WTC11 (cell line): ENCODE data around the gene TBL1X. TPM values are rescaled to one million over a fixed set of nuclear protein-coding genes. Genes with fewer than 3 reads are reported as not detected.

Source experiments
- ATAC-seq: fragments of 200-7000 bp; cut with Tn5 transposase; 2 replicates; pipeline ENCODE4 v1.10.0; 2021; ENCODE audit warnings: mild to moderate bottlenecking, moderate library complexity
- CTCF ChIA-PET: fragments of 300-600 bp; sonication (Branson Sonifier 250); formaldehyde crosslinking; loops from one replicate; lab custom pipeline; 2021; ENCODE audit warnings: antibody characterized with exemption; lab: Charles Lee
- POLR2A ChIA-PET: fragments of 350-600 bp; sonication (Branson Sonifier 250); formaldehyde crosslinking; loops from one replicate; lab custom pipeline; 2021; ENCODE audit warnings: antibody characterized with exemption; lab: Charles Lee
- DNase-seq: peaks from one replicate; pipeline ENCODE4 v3.0.0; 2021; ENCODE audit warnings: low spot score
- H3K27ac Mint-ChIP-seq: 2 replicates; pipeline ENCODE4 v1.8.0; 2021; ENCODE audit warnings: mixed read lengths
- H3K27me3 Mint-ChIP-seq: 2 replicates; pipeline ENCODE4 v1.8.0; 2021; ENCODE audit warnings: low read depth, mild to moderate bottlenecking, moderate library complexity, mixed read lengths
- H3K36me3 Mint-ChIP-seq: 2 replicates; pipeline ENCODE4 v1.8.0; 2021; ENCODE audit warnings: mixed read lengths
- H3K4me1 Mint-ChIP-seq: 2 replicates; pipeline ENCODE4 v1.8.0; 2022; ENCODE audit warnings: mixed read lengths
- H3K4me3 Mint-ChIP-seq: 2 replicates; pipeline ENCODE4 v1.8.0; 2021; ENCODE audit warnings: mild to moderate bottlenecking, moderate library complexity, mixed read lengths
- H3K9me3 Mint-ChIP-seq: 2 replicates; pipeline ENCODE4 v1.8.0; 2021; ENCODE audit warnings: mixed read lengths
- ATF1 ChIP-seq: sonication (generic); formaldehyde crosslinking; IDR thresholded peaks from 2 replicates; pipeline ENCODE4 v1.8.1; 2023; ENCODE audit warnings: mild to moderate bottlenecking, moderate library complexity, missing genetic modification reagents
- CDX4 ChIP-seq: fragments of 250-450 bp; sonication (Bioruptor Pico); IDR thresholded peaks from 2 replicates; pipeline ENCODE4 v1.9.0; 2021; ENCODE audit warnings: moderate library complexity, mild to moderate bottlenecking, inconsistent platforms, borderline replicate concordance
- E2F1 ChIP-seq: sonication (generic); formaldehyde crosslinking; IDR thresholded peaks from 2 replicates; pipeline ENCODE4 v1.8.0; 2022; ENCODE audit warnings: mild to moderate bottlenecking, missing genetic modification reagents
- ELF4 ChIP-seq: sonication (generic); formaldehyde crosslinking; IDR thresholded peaks from 2 replicates; pipeline ENCODE4 v1.8.1; 2022; ENCODE audit warnings: low read depth, mild to moderate bottlenecking, moderate library complexity, missing genetic modification reagents
- MXD4 ChIP-seq: fragments of 250-450 bp; sonication (Bioruptor Pico); IDR thresholded peaks from 2 replicates; pipeline ENCODE4 v1.8.0; 2021; ENCODE audit warnings: mild to moderate bottlenecking, moderate library complexity, borderline replicate concordance
- NFE2L1 ChIP-seq: sonication (generic); formaldehyde crosslinking; IDR thresholded peaks from 2 replicates; pipeline ENCODE4 v1.8.1; 2023; ENCODE audit warnings: missing genetic modification reagents
- PRDM15 ChIP-seq: sonication (generic); formaldehyde crosslinking; IDR thresholded peaks from 2 replicates; pipeline ENCODE4 v1.8.0; 2022; ENCODE audit warnings: missing genetic modification reagents
- SMAD3 ChIP-seq: sonication (generic); formaldehyde crosslinking; IDR thresholded peaks from 2 replicates; pipeline ENCODE4 v1.8.0; 2022; ENCODE audit warnings: missing genetic modification reagents, mild to moderate bottlenecking, borderline replicate concordance
- USF2 ChIP-seq: sonication (generic); formaldehyde crosslinking; IDR thresholded peaks from 2 replicates; pipeline ENCODE4 v1.8.1; 2023; ENCODE audit warnings: mild to moderate bottlenecking, missing genetic modification reagents, moderate library complexity
- ZMAT4 ChIP-seq: fragments of 250-450 bp; sonication (Bioruptor Pico); IDR thresholded peaks from 2 replicates; pipeline ENCODE4 v1.9.0; 2021; ENCODE audit warnings: mild to moderate bottlenecking
- ZNF263 ChIP-seq: sonication (generic); formaldehyde crosslinking; IDR thresholded peaks from 2 replicates; pipeline ENCODE4 v1.8.1; 2022; ENCODE audit warnings: low read depth, mild to moderate bottlenecking, moderate library complexity, missing genetic modification reagents
- ZNF416 ChIP-seq: fragments of 250-450 bp; sonication (Bioruptor Pico); IDR thresholded peaks from 2 replicates; pipeline ENCODE4 v1.9.0; 2021; ENCODE audit warnings: mild to moderate bottlenecking, inconsistent platforms
- ZSCAN18 ChIP-seq: fragments of 250-450 bp; sonication (Bioruptor Pico); IDR thresholded peaks from 2 replicates; pipeline ENCODE4 v2.1.2; 2022; ENCODE audit warnings: mild to moderate bottlenecking, moderate library complexity
- total RNA-seq: library from RNA; stranded (reverse); gene quantifications from 3 replicates; pipeline ENCODE4 v1.2.3, GENCODE V29; 2021
- TF ChIP-seq, protein P1 (sequence below): fragments of 250-450 bp; sonication (Bioruptor Pico); IDR thresholded peaks from 2 replicates; pipeline ENCODE4 v1.9.0; 2021; ENCODE audit warnings: mild to moderate bottlenecking
- TF ChIP-seq, protein P2 (sequence below): sonication (generic); formaldehyde crosslinking; conservative IDR thresholded peaks from 2 replicates; pipeline ENCODE4 v1.8.1; 2022; ENCODE audit warnings: mild to moderate bottlenecking, missing genetic modification reagents

Gene TBL1X
- total RNA-seq, 1 experiment from 2014 or later = 27.7 TPM

DNA sequence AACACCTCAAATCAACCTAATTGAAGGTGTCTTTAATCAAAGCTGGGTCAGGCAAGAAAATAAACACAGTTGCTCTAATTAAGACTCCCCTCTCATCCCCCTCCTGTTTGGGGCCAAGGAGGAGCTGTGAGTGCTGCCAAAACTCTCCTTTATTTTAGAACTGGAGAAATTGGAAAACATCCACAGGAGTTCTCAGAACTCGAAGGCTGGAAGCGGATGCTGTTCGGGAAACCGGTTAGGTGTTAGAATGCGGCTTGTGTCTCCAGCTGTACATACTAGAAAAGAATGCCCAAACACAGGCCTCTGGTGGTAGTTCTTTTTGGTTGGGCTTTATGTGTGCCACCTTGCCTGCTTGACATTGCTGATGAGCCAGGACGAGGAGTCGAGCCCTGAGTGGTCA, 182.6 kb downstream of the TBL1X start:
- H3K4me3 Mint-ChIP-seq = no peak overlapping the region
- TF ChIP-seq ATF1 (CRISPR knock-in tag) (no peak), ZMAT4 (CRISPR knock-in tag) (no peak), CDX4 (no peak), ZSCAN18 (no peak), ZNF263 (CRISPR knock-in tag) (no peak), NFE2L1 (no peak), ELF4 (no peak), E2F1 (no peak), SMAD3 (CRISPR knock-in tag) (no peak), ZNF416 (no peak), PRDM15 (no peak), USF2 (CRISPR knock-in tag) (no peak), MXD4 (CRISPR knock-in tag) (no peak)
- TF ChIP-seq, protein P1, sequence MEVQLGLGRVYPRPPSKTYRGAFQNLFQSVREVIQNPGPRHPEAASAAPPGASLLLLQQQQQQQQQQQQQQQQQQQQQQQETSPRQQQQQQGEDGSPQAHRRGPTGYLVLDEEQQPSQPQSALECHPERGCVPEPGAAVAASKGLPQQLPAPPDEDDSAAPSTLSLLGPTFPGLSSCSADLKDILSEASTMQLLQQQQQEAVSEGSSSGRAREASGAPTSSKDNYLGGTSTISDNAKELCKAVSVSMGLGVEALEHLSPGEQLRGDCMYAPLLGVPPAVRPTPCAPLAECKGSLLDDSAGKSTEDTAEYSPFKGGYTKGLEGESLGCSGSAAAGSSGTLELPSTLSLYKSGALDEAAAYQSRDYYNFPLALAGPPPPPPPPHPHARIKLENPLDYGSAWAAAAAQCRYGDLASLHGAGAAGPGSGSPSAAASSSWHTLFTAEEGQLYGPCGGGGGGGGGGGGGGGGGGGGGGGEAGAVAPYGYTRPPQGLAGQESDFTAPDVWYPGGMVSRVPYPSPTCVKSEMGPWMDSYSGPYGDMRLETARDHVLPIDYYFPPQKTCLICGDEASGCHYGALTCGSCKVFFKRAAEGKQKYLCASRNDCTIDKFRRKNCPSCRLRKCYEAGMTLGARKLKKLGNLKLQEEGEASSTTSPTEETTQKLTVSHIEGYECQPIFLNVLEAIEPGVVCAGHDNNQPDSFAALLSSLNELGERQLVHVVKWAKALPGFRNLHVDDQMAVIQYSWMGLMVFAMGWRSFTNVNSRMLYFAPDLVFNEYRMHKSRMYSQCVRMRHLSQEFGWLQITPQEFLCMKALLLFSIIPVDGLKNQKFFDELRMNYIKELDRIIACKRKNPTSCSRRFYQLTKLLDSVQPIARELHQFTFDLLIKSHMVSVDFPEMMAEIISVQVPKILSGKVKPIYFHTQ = no peak
- TF ChIP-seq, protein P2, sequence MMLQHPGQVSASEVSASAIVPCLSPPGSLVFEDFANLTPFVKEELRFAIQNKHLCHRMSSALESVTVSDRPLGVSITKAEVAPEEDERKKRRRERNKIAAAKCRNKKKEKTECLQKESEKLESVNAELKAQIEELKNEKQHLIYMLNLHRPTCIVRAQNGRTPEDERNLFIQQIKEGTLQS (CRISPR knock-in tag) = no peak
- DNase-seq (no peak), ATAC-seq (no peak)
- ChIA-PET CTCF (no interaction called here), POLR2A (no interaction called here)
- no peak overlapping the region for H3K27ac Mint-ChIP-seq
- H3K36me3 Mint-ChIP-seq = no peaks in the 10 kb centered on the region
- 0 out of 2 replicates have a peak, but pooled peaks cover 4% of the 10 kb centered on the region for H3K4me1 Mint-ChIP-seq
- H3K27me3 Mint-ChIP-seq = no peaks in the 10 kb centered on the region
- no peaks in the 10 kb centered on the region for H3K9me3 Mint-ChIP-seq
